HepG2 (cell line): Measurements from ENCODE around the gene CACNA1I. TPM values are rescaled to one million over a fixed set of nuclear protein-coding genes. Genes with fewer than 3 reads are reported as not detected.

Experiments used
- GTF2F1 ChIP-seq: fragments of 150-350 bp; IDR thresholded peaks from 2 replicates; pipeline ENCODE4 v1.6.1; 2014; ENCODE audit warnings: low read length
- KDM2A ChIP-seq: sonication (generic); formaldehyde crosslinking; IDR thresholded peaks from 2 replicates; pipeline ENCODE4 v1.4.0; 2020; ENCODE audit warnings: low read depth, missing genetic modification reagents, borderline replicate concordance
- MAFF ChIP-seq: IDR thresholded peaks from 2 replicates; pipeline ENCODE4 v1.6.1; 2011; ENCODE audit warnings: low read depth, low read length, improper control_type of control experiment
- NPAS2 ChIP-seq: sonication (generic); formaldehyde crosslinking; IDR thresholded peaks from 2 replicates; pipeline ENCODE4 v1.8.0; 2022; ENCODE audit warnings: mild to moderate bottlenecking, missing genetic modification reagents, borderline replicate concordance
- PHF8 ChIP-seq: sonication (generic); formaldehyde crosslinking; IDR thresholded peaks from 2 replicates; pipeline ENCODE4 v1.5.0; 2020; ENCODE audit warnings: missing genetic modification reagents
- PRDM10 ChIP-seq: sonication (generic); formaldehyde crosslinking; IDR thresholded peaks from 2 replicates; pipeline ENCODE4 v1.4.0; 2020; ENCODE audit warnings: low read depth, missing genetic modification reagents
- SIN3A ChIP-seq: IDR thresholded peaks from 2 replicates; pipeline ENCODE4 v1.6.1; 2011; ENCODE audit warnings: low read depth, mild to moderate bottlenecking, control low read depth, low read length, borderline replicate concordance
- SRF ChIP-seq: IDR thresholded peaks from 2 replicates; pipeline ENCODE4 v1.6.1; 2011; ENCODE audit warnings: mild to moderate bottlenecking, low read depth, low read length, moderate library complexity
- YY1 ChIP-seq: IDR thresholded peaks from 2 replicates; pipeline ENCODE4 v1.6.1; 2011; ENCODE audit warnings: low read length, low read depth, moderate library complexity, mild to moderate bottlenecking; ENCODE audit not compliant: insufficient read depth, insufficient replicate concordance
- ZIK1 ChIP-seq: sonication (generic); formaldehyde crosslinking; IDR thresholded peaks from 2 replicates; pipeline ENCODE4 v1.5.0; 2020; ENCODE audit warnings: mild to moderate bottlenecking, low read depth, missing genetic modification reagents, borderline replicate concordance
- ZNF333 ChIP-seq: sonication (generic); formaldehyde crosslinking; IDR thresholded peaks from 2 replicates; pipeline ENCODE4 v1.4.0; 2020; ENCODE audit warnings: mild to moderate bottlenecking, missing genetic modification reagents, borderline replicate concordance
- ZNF709 ChIP-seq: sonication (generic); formaldehyde crosslinking; IDR thresholded peaks from 2 replicates; pipeline ENCODE4 v1.5.0; 2020; ENCODE audit warnings: mild to moderate bottlenecking, missing genetic modification reagents
- polyA plus RNA-seq, 8 experiments: library from polyadenylated mRNA; depleted of rRNA in 3 of 8; stranded (reverse) in 7 of 8; unstranded in 1 of 8; fragments of >200 nt; fragmentation: Illumina TruSeq in 4 of 8; extraction: Trizol in 4 of 8; gene quantifications; 2 replicates each; pipeline versions ENCODE4 v1.2.1 to v1.2.3, GENCODE V29; 2011 to 2016; ENCODE audit warnings: low read depth in 4 of 8, missing spikeins in 1 of 8, mixed read lengths in 1 of 8; ENCODE audit not compliant: insufficient read depth in 1 of 8
- total RNA-seq, 5 experiments: library from RNA; depleted of rRNA; stranded (reverse); fragments of >200 nt; fragmentation: Illumina TruSeq; extraction: Trizol; gene quantifications; 2 replicates each; pipeline ENCODE4 v1.2.3, GENCODE V29; 2016; ENCODE audit warnings: low read depth in 1 of 5
- TF ChIP-seq, protein P1 (sequence below): sonication (generic); formaldehyde crosslinking; IDR thresholded peaks from 2 replicates; pipeline ENCODE4 v1.4.0; 2020; ENCODE audit warnings: missing genetic modification reagents, borderline replicate concordance
- TF ChIP-seq, protein P2 (sequence below): sonication (generic); formaldehyde crosslinking; IDR thresholded peaks from 2 replicates; pipeline ENCODE4 v1.8.1; 2023; ENCODE audit warnings: mild to moderate bottlenecking, missing genetic modification reagents
- TF ChIP-seq, protein P3 (sequence below): sonication (generic); formaldehyde crosslinking; IDR thresholded peaks from 2 replicates; pipeline ENCODE4 v1.4.0; 2020; ENCODE audit warnings: missing genetic modification reagents
- TF ChIP-seq, protein P4 (sequence below), 2 experiments: sonication (generic) in 1 of 2; formaldehyde crosslinking in 1 of 2; IDR thresholded peaks; 2 replicates each; pipeline versions ENCODE4 v1.5.1 to v1.6.1; 2011 to 2020; ENCODE audit warnings: borderline replicate concordance in 1 of 2, low read depth in 1 of 2, low read length in 1 of 2, mild to moderate bottlenecking in 1 of 2, missing genetic modification reagents in 1 of 2, moderate library complexity in 1 of 2

CACNA1I gene
- total and polyA plus RNA-seq, 2 of the 13 experiments (the other 11 are each of a cell fraction or from before 2014, with no cell fraction given) = not detected

DNA sequence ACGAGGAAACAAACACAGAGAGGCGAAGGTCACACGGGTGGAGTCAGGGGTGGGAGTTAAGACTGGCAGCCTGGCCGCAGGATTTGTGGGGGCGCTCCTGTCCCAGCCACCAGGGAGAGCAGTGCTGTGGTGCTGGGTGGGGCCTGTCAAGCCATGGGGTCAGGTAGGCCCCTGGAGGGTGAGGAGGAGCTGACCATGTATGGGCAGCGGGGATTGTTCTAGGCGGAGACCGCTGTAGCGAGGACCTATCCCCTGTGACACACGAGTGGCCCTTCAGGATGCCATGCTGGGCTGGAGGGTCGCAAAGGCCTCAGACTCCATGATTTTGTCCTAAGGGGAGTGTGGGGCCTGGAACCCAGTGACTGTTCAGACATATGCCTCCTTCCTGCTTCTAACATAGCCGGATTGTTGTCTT is 36.5 kb upstream of the CACNA1I start (continued):
- TF ChIP-seq, protein P1, sequence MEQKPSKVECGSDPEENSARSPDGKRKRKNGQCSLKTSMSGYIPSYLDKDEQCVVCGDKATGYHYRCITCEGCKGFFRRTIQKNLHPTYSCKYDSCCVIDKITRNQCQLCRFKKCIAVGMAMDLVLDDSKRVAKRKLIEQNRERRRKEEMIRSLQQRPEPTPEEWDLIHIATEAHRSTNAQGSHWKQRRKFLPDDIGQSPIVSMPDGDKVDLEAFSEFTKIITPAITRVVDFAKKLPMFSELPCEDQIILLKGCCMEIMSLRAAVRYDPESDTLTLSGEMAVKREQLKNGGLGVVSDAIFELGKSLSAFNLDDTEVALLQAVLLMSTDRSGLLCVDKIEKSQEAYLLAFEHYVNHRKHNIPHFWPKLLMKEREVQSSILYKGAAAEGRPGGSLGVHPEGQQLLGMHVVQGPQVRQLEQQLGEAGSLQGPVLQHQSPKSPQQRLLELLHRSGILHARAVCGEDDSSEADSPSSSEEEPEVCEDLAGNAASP = no peak
- TF ChIP-seq, protein P2, sequence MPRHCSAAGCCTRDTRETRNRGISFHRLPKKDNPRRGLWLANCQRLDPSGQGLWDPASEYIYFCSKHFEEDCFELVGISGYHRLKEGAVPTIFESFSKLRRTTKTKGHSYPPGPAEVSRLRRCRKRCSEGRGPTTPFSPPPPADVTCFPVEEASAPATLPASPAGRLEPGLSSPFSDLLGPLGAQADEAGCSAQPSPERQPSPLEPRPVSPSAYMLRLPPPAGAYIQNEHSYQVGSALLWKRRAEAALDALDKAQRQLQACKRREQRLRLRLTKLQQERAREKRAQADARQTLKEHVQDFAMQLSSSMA (CRISPR knock-in tag) = no peak
- TF ChIP-seq, protein P3, sequence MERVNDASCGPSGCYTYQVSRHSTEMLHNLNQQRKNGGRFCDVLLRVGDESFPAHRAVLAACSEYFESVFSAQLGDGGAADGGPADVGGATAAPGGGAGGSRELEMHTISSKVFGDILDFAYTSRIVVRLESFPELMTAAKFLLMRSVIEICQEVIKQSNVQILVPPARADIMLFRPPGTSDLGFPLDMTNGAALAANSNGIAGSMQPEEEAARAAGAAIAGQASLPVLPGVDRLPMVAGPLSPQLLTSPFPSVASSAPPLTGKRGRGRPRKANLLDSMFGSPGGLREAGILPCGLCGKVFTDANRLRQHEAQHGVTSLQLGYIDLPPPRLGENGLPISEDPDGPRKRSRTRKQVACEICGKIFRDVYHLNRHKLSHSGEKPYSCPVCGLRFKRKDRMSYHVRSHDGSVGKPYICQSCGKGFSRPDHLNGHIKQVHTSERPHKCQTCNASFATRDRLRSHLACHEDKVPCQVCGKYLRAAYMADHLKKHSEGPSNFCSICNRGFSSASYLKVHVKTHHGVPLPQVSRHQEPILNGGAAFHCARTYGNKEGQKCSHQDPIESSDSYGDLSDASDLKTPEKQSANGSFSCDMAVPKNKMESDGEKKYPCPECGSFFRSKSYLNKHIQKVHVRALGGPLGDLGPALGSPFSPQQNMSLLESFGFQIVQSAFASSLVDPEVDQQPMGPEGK = peak; percentile 63; the same call in 1 of the 2 replicates
- TF ChIP-seq KDM2A = peak; percentile 36; the same call in 1 of the 2 replicates
- 0 out of 2 replicates have a peak, but pooled peaks have one; percentile 10 for TF ChIP-seq ZNF333 (CRISPR knock-in tag)
- TF ChIP-seq ZNF709 (CRISPR knock-in tag) = no peak
- TF ChIP-seq SRF = peak; percentile 94
- TF ChIP-seq NPAS2 = no peak
- peak; percentile 3; the same call in 1 of the 2 replicates for TF ChIP-seq PRDM10 (CRISPR knock-in tag)
- TF ChIP-seq, protein P4, sequence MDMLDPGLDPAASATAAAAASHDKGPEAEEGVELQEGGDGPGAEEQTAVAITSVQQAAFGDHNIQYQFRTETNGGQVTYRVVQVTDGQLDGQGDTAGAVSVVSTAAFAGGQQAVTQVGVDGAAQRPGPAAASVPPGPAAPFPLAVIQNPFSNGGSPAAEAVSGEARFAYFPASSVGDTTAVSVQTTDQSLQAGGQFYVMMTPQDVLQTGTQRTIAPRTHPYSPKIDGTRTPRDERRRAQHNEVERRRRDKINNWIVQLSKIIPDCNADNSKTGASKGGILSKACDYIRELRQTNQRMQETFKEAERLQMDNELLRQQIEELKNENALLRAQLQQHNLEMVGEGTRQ (IDR thresholded peaks at IDR 0.05; ENCODE audit: low read depth, low read length) = no peak
- TF ChIP-seq, protein P4 (CRISPR knock-in tag; IDR thresholded peaks at IDR 0.05; ENCODE audit: borderline replicate concordance) = peak; percentile 84; the same call in 1 of the 2 replicates
- 0 out of 2 replicates have a peak, but pooled peaks have one; percentile 17 for TF ChIP-seq ZIK1
- peak; percentile 19 for TF ChIP-seq YY1
- 0 out of 2 replicates have a peak, but pooled peaks have one; percentile 7 for TF ChIP-seq SIN3A
- 0 out of 2 replicates have a peak, but pooled peaks have one; percentile 17 for TF ChIP-seq PHF8 (CRISPR knock-in tag)
- TF ChIP-seq GTF2F1 = no peak
- no peak for TF ChIP-seq MAFF
